ENCODE results near the gene KCNH5.

GRCh38 chr14:62897771-62898170, 147.5 kb downstream of the KCNH5 start:
- TF ChIP-seq CTCF (conservative IDR thresholded peaks at IDR 0.05 in 1 of 2, IDR thresholded peaks at IDR 0.05 in 1 of 2; ENCODE audit: low read depth in 1 of 2, low read length in 2 of 2) (no peak), EZH2 (IDR thresholded peaks at IDR 0.05; ENCODE audit: low read length, missing control alignments) (no peak)

Data from fibroblast of lung (primary cell).